OCI-LY3 (cell line): ENCODE results near the gene ALDH9A1.

Source experiments
- CTCF ChIP-seq: fragments of 200-600, 300-600 bp; sonication (generic); IDR thresholded peaks from 2 replicates; pipeline ENCODE4 v1.5.1; 2014; ENCODE audit warnings: antibody characterized with exemption, low read length, low read depth
- EZH2phosphoT487 ChIP-seq: fragments of 200-600 bp; shearing (Covaris generic); IDR thresholded peaks from 2 replicates; pipeline ENCODE4 v1.6.1; 2018; ENCODE audit warnings: antibody characterized with exemption, mixed run types, low read depth

- TF ChIP-seq CTCF (no peak), EZH2phosphoT487 (no peak)
Observed at GRCh38 chr1:165630629-165631341, 67.6 kb downstream of the ALDH9A1 start, which contains the start of gene MGST3.
